ENCODE measurements around the gene TMC7. TPM values are rescaled to one million over a fixed set of nuclear protein-coding genes. Genes with fewer than 3 reads are reported as not detected.

TMC7 gene
- total RNA-seq, 1 experiment from 2014 or later = 4.1 TPM

DNA sequence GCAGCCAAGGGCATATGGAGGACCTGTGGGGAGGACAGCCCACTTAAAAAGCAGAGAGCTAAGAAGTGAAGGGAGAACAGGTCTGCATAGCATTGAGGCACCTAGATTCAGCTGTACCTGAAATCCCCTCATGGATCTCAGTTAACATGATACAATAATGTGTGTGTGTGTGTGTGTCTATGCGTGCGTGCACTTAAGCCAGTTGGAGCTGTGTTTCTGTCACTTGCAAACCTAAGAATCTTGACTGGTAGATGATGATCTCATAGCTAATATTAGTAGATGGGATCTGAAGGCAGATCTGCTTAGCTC lies 128.3 kb downstream of the TMC7 start:
- Mint-ChIP-seq H3K36me3 (ENCODE audit: insufficient read depth, unreplicated experiment) (peaks cover 4% of the 10 kb centered on the region), H3K27me3 (ENCODE audit: insufficient read depth, unreplicated experiment) (no peaks in the 10 kb centered on the region), H3K27ac (ENCODE audit: low read depth, unreplicated experiment) (no peak overlapping the region), H3K9me3 (ENCODE audit: unreplicated experiment) (no peaks in the 10 kb centered on the region), H3K4me1 (ENCODE audit: insufficient read depth, unreplicated experiment) (peaks cover 26% of the 10 kb centered on the region), H3K4me3 (ENCODE audit: unreplicated experiment) (no peak overlapping the region)
- intact Hi-C loops (cut with micrococcal nuclease) = loop anchor here (10.0 kb wide), 1 partner anchor 173 kb away; the partner anchor contains the start of gene CLEC19A
- no peak for DNase-seq (ENCODE audit: unreplicated experiment)
- BruUV-seq (replicated peaks) = no TSS peak
- POLR2A ChIA-PET = interaction anchor here (2.6 to 13.5 kb wide), 3 partner anchors 10 to 24 kb away, joined by 12 to 298 read pairs (median 15); no protein-coding TSS in a partner anchor
- TF ChIP-seq, protein P1, sequence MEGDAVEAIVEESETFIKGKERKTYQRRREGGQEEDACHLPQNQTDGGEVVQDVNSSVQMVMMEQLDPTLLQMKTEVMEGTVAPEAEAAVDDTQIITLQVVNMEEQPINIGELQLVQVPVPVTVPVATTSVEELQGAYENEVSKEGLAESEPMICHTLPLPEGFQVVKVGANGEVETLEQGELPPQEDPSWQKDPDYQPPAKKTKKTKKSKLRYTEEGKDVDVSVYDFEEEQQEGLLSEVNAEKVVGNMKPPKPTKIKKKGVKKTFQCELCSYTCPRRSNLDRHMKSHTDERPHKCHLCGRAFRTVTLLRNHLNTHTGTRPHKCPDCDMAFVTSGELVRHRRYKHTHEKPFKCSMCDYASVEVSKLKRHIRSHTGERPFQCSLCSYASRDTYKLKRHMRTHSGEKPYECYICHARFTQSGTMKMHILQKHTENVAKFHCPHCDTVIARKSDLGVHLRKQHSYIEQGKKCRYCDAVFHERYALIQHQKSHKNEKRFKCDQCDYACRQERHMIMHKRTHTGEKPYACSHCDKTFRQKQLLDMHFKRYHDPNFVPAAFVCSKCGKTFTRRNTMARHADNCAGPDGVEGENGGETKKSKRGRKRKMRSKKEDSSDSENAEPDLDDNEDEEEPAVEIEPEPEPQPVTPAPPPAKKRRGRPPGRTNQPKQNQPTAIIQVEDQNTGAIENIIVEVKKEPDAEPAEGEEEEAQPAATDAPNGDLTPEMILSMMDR (IDR thresholded peaks at IDR 0.05; ENCODE audit: unreplicated experiment) = no peak
- CTCF ChIA-PET = interaction anchor here (0.5 to 1.7 kb wide), 10 partner anchors 15 to 391 kb away, joined by 3 to 6 read pairs (median 4); partner anchors contain the start of gene TMC7

Other genes with a start within 250 kb of the TMC7 start
- gene RPS15A, start 193.6 kb upstream of the TMC7 start, total RNA-seq (2022) = 869 and 1,431 TPM in 2 replicates
- gene ARL6IP1, start 182.4 kb upstream of the TMC7 start, total RNA-seq (2022) = 120 and 128 TPM in 2 replicates
- 104 and 110 TPM in 2 replicates for gene SMG1, start 57.5 kb upstream of the TMC7 start, total RNA-seq (2022)
- gene COQ7, start 83.7 kb downstream of the TMC7 start, total RNA-seq (2022) = 19.0 and 21.4 TPM in 2 replicates
- 49.3 and 53.7 TPM in 2 replicates for gene ITPRIPL2, start 130.0 kb downstream of the TMC7 start, total RNA-seq (2022)
- gene SYT17, start 184.3 kb downstream of the TMC7 start, total RNA-seq (2022) = not detected in 2 replicates